Nephron progenitor cell (in vitro differentiated cells): ENCODE data around the gene IL21R.

Experiments used
- DNase-seq: peaks from one replicate; pipeline ENCODE4 v3.0.0; 2021
- H3K27ac Mint-ChIP-seq: 2 replicates; pipeline ENCODE4 v1.8.0; 2021; ENCODE audit warnings: mild to moderate bottlenecking, moderate library complexity, mixed read lengths
- H3K27me3 Mint-ChIP-seq: 2 replicates; pipeline ENCODE4 v1.8.0; 2021; ENCODE audit warnings: mild to moderate bottlenecking, low read depth, mixed read lengths; ENCODE audit not compliant: poor library complexity
- H3K36me3 Mint-ChIP-seq: 2 replicates; pipeline ENCODE4 v1.8.0; 2021; ENCODE audit warnings: low read depth, mixed read lengths
- H3K4me1 Mint-ChIP-seq: 2 replicates; pipeline ENCODE4 v1.8.0; 2021; ENCODE audit warnings: mixed read lengths
- H3K4me3 Mint-ChIP-seq: 2 replicates; pipeline ENCODE4 v1.8.0; 2021; ENCODE audit warnings: mild to moderate bottlenecking, moderate library complexity, mixed read lengths
- H3K9me3 Mint-ChIP-seq: 2 replicates; pipeline ENCODE4 v1.8.0; 2021; ENCODE audit warnings: mild to moderate bottlenecking, moderate library complexity, mixed read lengths
- CTCF ChIP-seq: fragments of 200-600 bp; sonication (generic); IDR thresholded peaks from 2 replicates; pipeline ENCODE4 v1.5.0; 2021; ENCODE audit warnings: antibody characterized with exemption

IL21R gene

GRCh38 chr16:27384425-27384824, 17.5 kb upstream of the IL21R start:
- H3K36me3 Mint-ChIP-seq, result no peaks in the 10 kb centered on the region
- no peak overlapping the region for H3K27ac Mint-ChIP-seq
- peaks cover 27% of the 10 kb centered on the region for H3K27me3 Mint-ChIP-seq
- H3K4me3 Mint-ChIP-seq, result no peak overlapping the region
- no peak for DNase-seq
- no peak for TF ChIP-seq CTCF
- peaks cover 24% of the 10 kb centered on the region for H3K9me3 Mint-ChIP-seq
- H3K4me1 Mint-ChIP-seq, result no peaks in the 10 kb centered on the region

GRCh38 chr16:27385398-27385797, 16.6 kb upstream of the IL21R start:
- H3K27ac Mint-ChIP-seq, result no peak overlapping the region
- DNase-seq, result no peak

GRCh38 chr16:27386674-27387073, 15.3 kb upstream of the IL21R start:
- no peak overlapping the region for H3K4me3 Mint-ChIP-seq
- DNase-seq, result no peak
- no peak for TF ChIP-seq CTCF
- no peaks in the 10 kb centered on the region for H3K36me3 Mint-ChIP-seq
- no peak overlapping the region for H3K27ac Mint-ChIP-seq
- H3K27me3 Mint-ChIP-seq, result peaks cover 22% of the 10 kb centered on the region
- no peaks in the 10 kb centered on the region for H3K4me1 Mint-ChIP-seq
- peaks cover 32% of the 10 kb centered on the region for H3K9me3 Mint-ChIP-seq

More at GRCh38 chr16:27385398-27385797, 16.6 kb upstream of the IL21R start:
- TF ChIP-seq CTCF, result no peak
- peaks cover 27% of the 10 kb centered on the region for H3K9me3 Mint-ChIP-seq
- no peaks in the 10 kb centered on the region for H3K4me1 Mint-ChIP-seq
- H3K27me3 Mint-ChIP-seq, result peaks cover 28% of the 10 kb centered on the region
- no peak overlapping the region for H3K4me3 Mint-ChIP-seq
- no peaks in the 10 kb centered on the region for H3K36me3 Mint-ChIP-seq

- Mint-ChIP-seq H3K27me3 (peaks cover 15% of the 10 kb centered on the region), H3K27ac (no peak overlapping the region), H3K9me3 (peaks cover 43% of the 10 kb centered on the region), H3K4me3 (no peak overlapping the region), H3K4me1 (no peaks in the 10 kb centered on the region), H3K36me3 (no peaks in the 10 kb centered on the region)
- no peak for DNase-seq
- TF ChIP-seq CTCF, result no peak
Observed at GRCh38 chr16:27387724-27388123, 14.2 kb upstream of the IL21R start.

GRCh38 chr16:27389272-27389961, 12.6 kb upstream of the IL21R start:
- Mint-ChIP-seq H3K9me3 (peaks cover 51% of the 10 kb centered on the region), H3K36me3 (no peaks in the 10 kb centered on the region), H3K27me3 (peaks cover 13% of the 10 kb centered on the region), H3K4me1 (no peaks in the 10 kb centered on the region), H3K27ac (no peak overlapping the region), H3K4me3 (no peak overlapping the region)
- TF ChIP-seq CTCF, result no peak
- DNase-seq, result no peak

- no peak for TF ChIP-seq CTCF
- Mint-ChIP-seq H3K36me3 (no peaks in the 10 kb centered on the region), H3K9me3 (peaks cover 51% of the 10 kb centered on the region), H3K4me3 (no peak overlapping the region), H3K4me1 (no peaks in the 10 kb centered on the region), H3K27ac (no peak overlapping the region), H3K27me3 (peaks cover 11% of the 10 kb centered on the region)
- DNase-seq, result no peak
Observed at GRCh38 chr16:27390151-27390550, 11.8 kb upstream of the IL21R start.
